ENCODE measurements around the gene UFM1.

- TF ChIP-seq, protein P1, sequence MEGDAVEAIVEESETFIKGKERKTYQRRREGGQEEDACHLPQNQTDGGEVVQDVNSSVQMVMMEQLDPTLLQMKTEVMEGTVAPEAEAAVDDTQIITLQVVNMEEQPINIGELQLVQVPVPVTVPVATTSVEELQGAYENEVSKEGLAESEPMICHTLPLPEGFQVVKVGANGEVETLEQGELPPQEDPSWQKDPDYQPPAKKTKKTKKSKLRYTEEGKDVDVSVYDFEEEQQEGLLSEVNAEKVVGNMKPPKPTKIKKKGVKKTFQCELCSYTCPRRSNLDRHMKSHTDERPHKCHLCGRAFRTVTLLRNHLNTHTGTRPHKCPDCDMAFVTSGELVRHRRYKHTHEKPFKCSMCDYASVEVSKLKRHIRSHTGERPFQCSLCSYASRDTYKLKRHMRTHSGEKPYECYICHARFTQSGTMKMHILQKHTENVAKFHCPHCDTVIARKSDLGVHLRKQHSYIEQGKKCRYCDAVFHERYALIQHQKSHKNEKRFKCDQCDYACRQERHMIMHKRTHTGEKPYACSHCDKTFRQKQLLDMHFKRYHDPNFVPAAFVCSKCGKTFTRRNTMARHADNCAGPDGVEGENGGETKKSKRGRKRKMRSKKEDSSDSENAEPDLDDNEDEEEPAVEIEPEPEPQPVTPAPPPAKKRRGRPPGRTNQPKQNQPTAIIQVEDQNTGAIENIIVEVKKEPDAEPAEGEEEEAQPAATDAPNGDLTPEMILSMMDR (IDR thresholded peaks at IDR 0.05; ENCODE audit: low read length): no peak
- TF ChIP-seq EZH2 (IDR thresholded peaks at IDR 0.05; ENCODE audit: borderline replicate concordance, low read length): no peak
These were observed 40.3 kb upstream of the UFM1 start for GRCh38 chr13:38309397-38309796.

Data from OCI-LY1 (cell line).